Measurements from ENCODE around the gene KAT6B. TPM values are rescaled to one million over a fixed set of nuclear protein-coding genes. Genes with fewer than 3 reads are reported as not detected.

The KAT6B gene
- total and polyA plus RNA-seq, 2 donors (not counting 1 experiment from before 2014, with no cell fraction given): 3.9 to 37.8 TPM

- Histone ChIP-seq H2AFZ (ENCODE audit: low read length) (no peak overlapping the region), H3K79me2 (ENCODE audit: control insufficient read depth, insufficient read depth, low read length) (no peaks in the 10 kb centered on the region), H3K9me3 (ENCODE audit: control insufficient read depth, insufficient read depth, low read depth, low read length) (no peaks in the 10 kb centered on the region), H3K27ac (ENCODE audit: insufficient read depth, low read length) (no peak overlapping the region), H3K27me3 (ENCODE audit: control insufficient read depth, insufficient read depth, low read length) (no peaks in the 10 kb centered on the region), H3K4me1 (ENCODE audit: control insufficient read depth, extremely low read depth, insufficient read depth, low read length) (no peaks in the 10 kb centered on the region), H3K36me3 (ENCODE audit: control insufficient read depth, insufficient read depth, low read length) (peaks cover 2% of the 10 kb centered on the region), H3K4me2 (ENCODE audit: extremely low read depth, insufficient read depth, low read length) (no peak overlapping the region), H4K20me1 (ENCODE audit: control insufficient read depth, extremely low read depth, insufficient read depth, low read length) (no peaks in the 10 kb centered on the region), H3K4me3 (replicated peaks in 1 of 4; ENCODE audit: control extremely low read depth in 1 of 4, insufficient read depth in 1 of 4, low read depth in 3 of 4, low read length in 4 of 4) (no peak overlapping the region), H3K9ac (ENCODE audit: insufficient read depth, low read length) (no peak overlapping the region)
- no peak for DNase-seq (ENCODE audit: low read depth in 2 of 2)
- TF ChIP-seq CTCF (conservative IDR thresholded peaks at IDR 0.05 in 1 of 2, IDR thresholded peaks at IDR 0.05 in 1 of 2; ENCODE audit: low read depth in 1 of 2, low read length in 2 of 2) (no peak), EZH2 (IDR thresholded peaks at IDR 0.05; ENCODE audit: low read length, missing control alignments) (no peak)
Observed at GRCh38 chr10:74982634-74982982, 156.2 kb downstream of the KAT6B start.

GRCh38 chr10:74983383-74983782 lies 157.0 kb downstream of the KAT6B start:
- Histone ChIP-seq H3K36me3 (ENCODE audit: control insufficient read depth, insufficient read depth, low read length) (peaks cover 2% of the 10 kb centered on the region), H2AFZ (ENCODE audit: low read length) (no peak overlapping the region), H3K9me3 (ENCODE audit: control insufficient read depth, insufficient read depth, low read depth, low read length) (no peaks in the 10 kb centered on the region), H4K20me1 (ENCODE audit: control insufficient read depth, extremely low read depth, insufficient read depth, low read length) (no peaks in the 10 kb centered on the region), H3K27me3 (ENCODE audit: control insufficient read depth, insufficient read depth, low read length) (no peaks in the 10 kb centered on the region), H3K4me1 (ENCODE audit: control insufficient read depth, extremely low read depth, insufficient read depth, low read length) (no peaks in the 10 kb centered on the region), H3K4me2 (ENCODE audit: extremely low read depth, insufficient read depth, low read length) (no peak overlapping the region), H3K79me2 (ENCODE audit: control insufficient read depth, insufficient read depth, low read length) (no peaks in the 10 kb centered on the region), H3K4me3 (replicated peaks in 1 of 4; ENCODE audit: control extremely low read depth in 1 of 4, insufficient read depth in 1 of 4, low read depth in 3 of 4, low read length in 4 of 4) (no peak overlapping the region), H3K27ac (ENCODE audit: insufficient read depth, low read length) (no peak overlapping the region), H3K9ac (ENCODE audit: insufficient read depth, low read length) (no peak overlapping the region)
- no peak for DNase-seq (ENCODE audit: low read depth in 2 of 2)
- no peak for TF ChIP-seq EZH2 (IDR thresholded peaks at IDR 0.05; ENCODE audit: low read length, missing control alignments)
- no peak for TF ChIP-seq CTCF (conservative IDR thresholded peaks at IDR 0.05 in 1 of 2, IDR thresholded peaks at IDR 0.05 in 1 of 2; ENCODE audit: low read depth in 1 of 2, low read length in 2 of 2)

- Histone ChIP-seq H3K9me3 (ENCODE audit: control insufficient read depth, insufficient read depth, low read depth, low read length) (no peaks in the 10 kb centered on the region), H3K4me1 (ENCODE audit: control insufficient read depth, extremely low read depth, insufficient read depth, low read length) (no peaks in the 10 kb centered on the region), H3K79me2 (ENCODE audit: control insufficient read depth, insufficient read depth, low read length) (no peaks in the 10 kb centered on the region), H2AFZ (ENCODE audit: low read length) (no peak overlapping the region), H3K4me2 (ENCODE audit: extremely low read depth, insufficient read depth, low read length) (no peak overlapping the region), H3K36me3 (ENCODE audit: control insufficient read depth, insufficient read depth, low read length) (peaks cover under 1% of the 10 kb centered on the region), H3K9ac (ENCODE audit: insufficient read depth, low read length) (no peak overlapping the region), H3K27me3 (ENCODE audit: control insufficient read depth, insufficient read depth, low read length) (no peaks in the 10 kb centered on the region), H3K4me3 (replicated peaks in 1 of 4; ENCODE audit: control extremely low read depth in 1 of 4, insufficient read depth in 1 of 4, low read depth in 3 of 4, low read length in 4 of 4) (no peak overlapping the region), H3K27ac (ENCODE audit: insufficient read depth, low read length) (no peak overlapping the region), H4K20me1 (ENCODE audit: control insufficient read depth, extremely low read depth, insufficient read depth, low read length) (no peaks in the 10 kb centered on the region)
- DNase-seq (ENCODE audit: low read depth in 2 of 2): peak in 1 of 2 donors; percentile 63
- TF ChIP-seq CTCF (conservative IDR thresholded peaks at IDR 0.05 in 1 of 2, IDR thresholded peaks at IDR 0.05 in 1 of 2; ENCODE audit: low read depth in 1 of 2, low read length in 2 of 2) (no peak), EZH2 (IDR thresholded peaks at IDR 0.05; ENCODE audit: low read length, missing control alignments) (no peak)
Observed at GRCh38 chr10:74987339-74988053, 161.1 kb downstream of the KAT6B start.

Measured in fibroblast of lung (primary cell).